ENCODE measurements around the gene GRIN2A. TPM values are rescaled to one million over a fixed set of nuclear protein-coding genes. Genes with fewer than 3 reads are reported as not detected.

The GRIN2A gene
- total and polyA plus RNA-seq, 2 donors (not counting 3 experiments of a cell fraction or from before 2014, with no cell fraction given) = not detected

DNA sequence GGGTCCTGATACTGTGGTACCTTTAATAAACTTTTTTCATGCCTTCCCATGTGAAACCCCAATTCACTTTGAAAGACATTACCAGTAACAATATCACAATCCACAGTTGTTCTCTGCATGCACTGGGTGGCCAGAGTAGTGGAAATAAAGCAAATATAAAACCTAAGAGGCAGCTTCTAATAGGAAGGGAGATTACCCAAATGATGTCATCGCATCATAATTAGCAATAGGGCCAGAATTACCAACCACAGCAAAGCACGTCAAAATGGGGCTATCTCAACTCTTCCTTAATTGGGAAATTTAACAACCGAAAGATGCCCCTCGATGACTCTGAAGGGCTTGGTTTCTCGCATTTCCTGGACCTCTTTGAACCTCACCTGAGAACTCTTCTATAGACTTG, 224.8 kb downstream of the GRIN2A start:
- dilution Hi-C loops (cut with MboI; ENCODE audit: extremely low pct_ligation_motif_present, low sequenced_read_pairs) = no loop called here
- Histone ChIP-seq H3K9me3 (replicated peaks; ENCODE audit: control insufficient read depth, insufficient read depth, low read length) (no peaks in the 10 kb centered on the region), H3K79me2 (ENCODE audit: control insufficient read depth, insufficient read depth, low read length) (no peaks in the 10 kb centered on the region), H3K4me3 (replicated peaks in 1 of 3; ENCODE audit: insufficient read depth in 1 of 3, low read depth in 1 of 3, low read length in 3 of 3) (no peak overlapping the region), H3K36me3 (ENCODE audit: control insufficient read depth in 2 of 2, extremely low read depth in 1 of 2, insufficient read depth in 2 of 2, low read length in 2 of 2) (no peaks in the 10 kb centered on the region), H3K9me1 (replicated peaks; ENCODE audit: control insufficient read depth, extremely low read depth, insufficient read depth, low read length) (no peaks in the 10 kb centered on the region), H3K4me2 (ENCODE audit: insufficient read depth, low read length) (no peak overlapping the region), H3K4me1 (ENCODE audit: control insufficient read depth, extremely low read depth, insufficient read depth, low read length) (no peaks in the 10 kb centered on the region), H4K20me1 (replicated peaks; ENCODE audit: control insufficient read depth, extremely low read depth, insufficient read depth, low read length) (no peaks in the 10 kb centered on the region), H3K27ac (ENCODE audit: insufficient read depth, low read depth, low read length) (no peak overlapping the region), H3K27me3 (ENCODE audit: control insufficient read depth in 2 of 2, insufficient read depth in 2 of 2, low read length in 2 of 2) (no peaks in the 10 kb centered on the region), H2AFZ (ENCODE audit: low read depth, low read length) (no peak overlapping the region), H3K9ac (replicated peaks; ENCODE audit: extremely low read depth, insufficient read depth, low read length) (no peak overlapping the region)
- ChIA-PET CTCF (no interaction called here), POLR2A (no interaction called here)
- no TSS peak for BruUV-seq (replicated peaks)
- TF ChIP-seq, protein P1, sequence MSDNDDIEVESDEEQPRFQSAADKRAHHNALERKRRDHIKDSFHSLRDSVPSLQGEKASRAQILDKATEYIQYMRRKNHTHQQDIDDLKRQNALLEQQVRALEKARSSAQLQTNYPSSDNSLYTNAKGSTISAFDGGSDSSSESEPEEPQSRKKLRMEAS (IDR thresholded peaks at IDR 0.05; ENCODE audit: insufficient read depth, insufficient read length) = no peak
- TF ChIP-seq FOS (IDR thresholded peaks at IDR 0.05; ENCODE audit: borderline replicate concordance, insufficient read depth, low read length) = no peak
- TF ChIP-seq MYC (IDR thresholded peaks at IDR 0.05; ENCODE audit: low read depth, low read length) = no peak
- TF ChIP-seq, protein P2, sequence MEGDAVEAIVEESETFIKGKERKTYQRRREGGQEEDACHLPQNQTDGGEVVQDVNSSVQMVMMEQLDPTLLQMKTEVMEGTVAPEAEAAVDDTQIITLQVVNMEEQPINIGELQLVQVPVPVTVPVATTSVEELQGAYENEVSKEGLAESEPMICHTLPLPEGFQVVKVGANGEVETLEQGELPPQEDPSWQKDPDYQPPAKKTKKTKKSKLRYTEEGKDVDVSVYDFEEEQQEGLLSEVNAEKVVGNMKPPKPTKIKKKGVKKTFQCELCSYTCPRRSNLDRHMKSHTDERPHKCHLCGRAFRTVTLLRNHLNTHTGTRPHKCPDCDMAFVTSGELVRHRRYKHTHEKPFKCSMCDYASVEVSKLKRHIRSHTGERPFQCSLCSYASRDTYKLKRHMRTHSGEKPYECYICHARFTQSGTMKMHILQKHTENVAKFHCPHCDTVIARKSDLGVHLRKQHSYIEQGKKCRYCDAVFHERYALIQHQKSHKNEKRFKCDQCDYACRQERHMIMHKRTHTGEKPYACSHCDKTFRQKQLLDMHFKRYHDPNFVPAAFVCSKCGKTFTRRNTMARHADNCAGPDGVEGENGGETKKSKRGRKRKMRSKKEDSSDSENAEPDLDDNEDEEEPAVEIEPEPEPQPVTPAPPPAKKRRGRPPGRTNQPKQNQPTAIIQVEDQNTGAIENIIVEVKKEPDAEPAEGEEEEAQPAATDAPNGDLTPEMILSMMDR (IDR thresholded peaks at IDR 0.05; ENCODE audit: extremely low read depth in 1 of 2, insufficient read depth in 1 of 2, low read depth in 1 of 2, low read length in 2 of 2) = no peak
- TF ChIP-seq GATA2 (IDR thresholded peaks at IDR 0.05; ENCODE audit: insufficient read depth, insufficient read length, low read depth, low read length) = no peak
- TF ChIP-seq JUN (IDR thresholded peaks at IDR 0.05; ENCODE audit: borderline replicate concordance, insufficient read depth, insufficient read length, low read depth) = no peak
- no peak for TF ChIP-seq POLR2A (IDR thresholded peaks at IDR 0.05; ENCODE audit: low read depth, low read length)
- TF ChIP-seq EZH2 (IDR thresholded peaks at IDR 0.05; ENCODE audit: borderline replicate concordance, low read depth, low read length, severe bottlenecking) = no peak
- no peak for TF ChIP-seq POLR2AphosphoS5 (IDR thresholded peaks at IDR 0.05; ENCODE audit: insufficient read depth, low read depth, low read length)
- no peak for DNase-seq (ENCODE audit: low read depth, low spot score)
- no peak for FAIRE-seq
- intact Hi-C loops (cut with micrococcal nuclease) = no loop called here
